ENCODE data around the gene PDK2.

PDK2 gene

DNA sequence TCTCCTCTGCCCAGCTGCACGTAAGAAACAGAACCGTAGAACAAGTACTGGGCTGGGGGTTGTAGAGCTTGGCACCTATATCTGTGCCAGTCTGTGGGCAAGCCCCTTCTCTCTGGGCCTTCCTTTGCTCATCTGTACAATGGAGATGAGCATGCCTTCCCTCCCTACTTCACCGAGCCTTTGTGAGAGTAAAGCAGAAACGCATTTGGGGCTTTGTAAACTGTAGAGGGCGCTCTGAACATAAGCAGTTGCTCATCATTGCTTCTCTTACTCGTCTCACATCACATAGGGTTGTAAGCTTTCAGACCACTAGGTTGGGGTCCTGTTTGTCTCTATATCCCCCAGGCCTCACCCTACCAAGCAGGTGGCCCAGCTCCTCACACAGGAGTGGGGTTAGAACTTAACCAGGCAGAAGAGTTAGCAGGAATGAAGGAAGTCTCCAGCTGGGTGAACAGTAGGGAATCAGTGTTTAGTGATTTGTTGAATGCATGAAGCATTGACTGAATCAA, 19.8 kb downstream of the PDK2 start:
- Histone ChIP-seq H3K4me2 (ENCODE audit: low read length) (no peak overlapping the region), H3K79me2 (ENCODE audit: control insufficient read depth, insufficient read depth, low read length, poor library complexity) (peaks cover 3% of the 10 kb centered on the region), H3K9ac (ENCODE audit: low read length) (no peak overlapping the region), H2BK5ac (ENCODE audit: low read depth, low read length, poor library complexity) (no peak overlapping the region), H3K4me1 (ENCODE audit: control insufficient read depth in 1 of 2, insufficient read depth in 2 of 2, low read length in 2 of 2) (peaks cover 17 to 26% of the 10 kb centered on the region in 2 experiments), H3K18ac (ENCODE audit: low read length) (no peak overlapping the region), H2AFZ (ENCODE audit: insufficient read depth, low read length, poor library complexity) (no peak overlapping the region), H3K27ac (ENCODE audit: low read depth, low read length) (no peak overlapping the region), H4K12ac (ENCODE audit: low read depth, low read length) (no peak overlapping the region), H4K8ac (ENCODE audit: low read depth, low read length) (no peak overlapping the region), H2AK5ac (ENCODE audit: low read length) (no peak overlapping the region), H3K14ac (ENCODE audit: low read length) (no peak overlapping the region), H3K36me3 (ENCODE audit: control insufficient read depth in 1 of 2, insufficient read depth in 2 of 2, low read length in 2 of 2) (peaks cover 7 to 10% of the 10 kb centered on the region in 2 experiments), H3K79me1 (ENCODE audit: low read length) (peaks cover 13% of the 10 kb centered on the region), H3K9me3 (ENCODE audit: insufficient read depth, low read depth, low read length) (peaks cover 5% of the 10 kb centered on the region), H3K4me3 (ENCODE audit: low read depth, low read length) (no peak overlapping the region), H4K91ac (ENCODE audit: low read depth, low read length) (no peak overlapping the region), H3K4ac (ENCODE audit: low read depth, low read length) (no peak overlapping the region), H3K23ac (ENCODE audit: low read length) (no peak overlapping the region), H2BK120ac (ENCODE audit: insufficient read depth, low read length, poor library complexity) (no peak overlapping the region), H3K27me3 (ENCODE audit: insufficient read depth, low read length) (no peaks in the 10 kb centered on the region), H2BK12ac (ENCODE audit: low read length) (no peak overlapping the region)
- WGBS (ENCODE audit: extremely low coverage, insufficient coverage, insufficient read length): no CpG with 5 or more reads among the region's 6 CpGs
- peak in 1 of 2 donors; percentile 47 for DNase-seq

DNA sequence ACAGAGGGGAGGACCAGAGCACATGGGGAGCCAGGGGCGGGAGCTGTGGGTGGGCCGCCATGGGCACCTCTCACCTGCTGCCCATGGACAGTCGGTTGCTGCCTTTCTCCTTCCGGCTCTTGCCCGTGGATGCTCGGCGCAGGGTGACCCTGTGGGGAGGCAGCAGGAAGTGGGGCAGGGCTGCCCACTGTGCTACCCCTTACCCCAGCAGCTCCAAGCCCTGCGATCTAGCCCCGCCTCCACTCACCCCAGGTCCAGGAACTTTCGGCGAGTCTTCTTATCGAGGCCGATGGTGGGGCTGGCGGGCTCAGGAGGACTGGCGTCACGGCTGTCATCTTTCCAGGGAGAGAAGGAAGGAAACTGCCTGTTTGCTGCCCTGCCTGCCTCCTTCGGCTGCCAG, 20.6 kb downstream of the PDK2 start:
- no peak overlapping the region for H2AFZ ChIP-seq (ENCODE audit: insufficient read depth, low read length, poor library complexity)
- H3K4me1 ChIP-seq (ENCODE audit: control insufficient read depth in 1 of 2, insufficient read depth in 2 of 2, low read length in 2 of 2): peaks cover 17 to 26% of the 10 kb centered on the region in 2 experiments
- no peak overlapping the region for H3K27ac ChIP-seq (ENCODE audit: low read depth, low read length)
- no peak overlapping the region for H3K4ac ChIP-seq (ENCODE audit: low read depth, low read length)
- WGBS (ENCODE audit: extremely low coverage, insufficient coverage, insufficient read length): no CpG with 5 or more reads among the region's 17 CpGs
- peaks cover 3% of the 10 kb centered on the region for H3K79me2 ChIP-seq (ENCODE audit: control insufficient read depth, insufficient read depth, low read length, poor library complexity)
- no peak overlapping the region for H2BK12ac ChIP-seq (ENCODE audit: low read length)
- no peak overlapping the region for H3K14ac ChIP-seq (ENCODE audit: low read length)
- peaks cover 5% of the 10 kb centered on the region for H3K9me3 ChIP-seq (ENCODE audit: insufficient read depth, low read depth, low read length)
- no peak overlapping the region for H2AK5ac ChIP-seq (ENCODE audit: low read length)
- no peak overlapping the region for H4K12ac ChIP-seq (ENCODE audit: low read depth, low read length)
- H3K23ac ChIP-seq (ENCODE audit: low read length): no peak overlapping the region
- H3K9ac ChIP-seq (ENCODE audit: low read length): no peak overlapping the region
- H4K91ac ChIP-seq (ENCODE audit: low read depth, low read length): no peak overlapping the region
- H3K18ac ChIP-seq (ENCODE audit: low read length): no peak overlapping the region
- no peak overlapping the region for H2BK5ac ChIP-seq (ENCODE audit: low read depth, low read length, poor library complexity)
- DNase-seq: no peak
- no peak overlapping the region for H3K4me2 ChIP-seq (ENCODE audit: low read length)
- H3K36me3 ChIP-seq (ENCODE audit: control insufficient read depth in 1 of 2, insufficient read depth in 2 of 2, low read length in 2 of 2): peaks cover 6 to 8% of the 10 kb centered on the region in 2 experiments
- H3K4me3 ChIP-seq (ENCODE audit: low read depth, low read length): no peak overlapping the region
- H4K8ac ChIP-seq (ENCODE audit: low read depth, low read length): no peak overlapping the region
- no peak overlapping the region for H2BK120ac ChIP-seq (ENCODE audit: insufficient read depth, low read length, poor library complexity)
- peaks cover 13% of the 10 kb centered on the region for H3K79me1 ChIP-seq (ENCODE audit: low read length)
- H3K27me3 ChIP-seq (ENCODE audit: insufficient read depth, low read length): no peaks in the 10 kb centered on the region

DNA sequence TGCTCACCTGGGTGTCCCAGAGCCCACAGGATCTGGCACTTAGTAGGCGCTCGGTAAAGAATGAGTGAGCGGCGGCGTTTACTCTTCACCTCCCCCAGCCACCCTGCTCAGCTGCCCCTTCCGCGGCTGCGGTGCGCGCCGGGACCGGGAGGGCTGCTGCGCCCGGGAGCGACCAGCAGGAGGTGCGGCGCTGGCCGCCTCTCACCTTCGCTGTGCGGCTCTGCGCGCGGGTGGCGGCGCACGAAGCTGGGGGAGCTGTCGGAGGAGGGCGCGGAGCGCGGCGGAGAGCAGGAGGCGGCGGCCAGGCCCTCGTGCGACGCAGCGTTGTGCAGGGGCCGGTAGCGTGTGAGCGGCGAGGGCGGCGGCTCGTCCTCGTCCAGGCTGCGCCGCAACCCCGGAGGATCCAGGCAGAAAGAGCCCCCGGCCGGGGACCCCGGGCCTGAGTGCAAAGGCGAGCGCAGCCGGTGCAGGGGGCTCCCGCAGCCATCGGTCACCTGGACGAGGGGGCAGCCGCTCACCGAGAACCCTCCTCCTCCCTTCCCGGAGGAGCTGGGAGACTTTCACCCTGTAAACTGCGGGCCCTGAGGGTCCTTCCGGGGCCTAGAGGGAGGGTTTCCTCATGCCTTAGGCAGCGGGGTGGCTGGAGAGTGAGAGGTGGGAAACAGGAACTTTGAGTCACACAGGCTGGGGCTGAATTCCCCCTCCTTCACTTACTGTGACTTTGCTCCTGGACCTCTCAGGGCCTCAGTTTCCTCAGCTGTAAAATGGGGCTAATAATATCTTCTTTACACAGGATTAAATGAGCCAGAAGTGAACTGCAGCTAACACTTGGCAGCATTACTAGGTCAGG, 22.3 kb downstream of the PDK2 start:
- no peaks in the 10 kb centered on the region for H3K27me3 ChIP-seq (ENCODE audit: insufficient read depth, low read length)
- no peak overlapping the region for H3K23ac ChIP-seq (ENCODE audit: low read length)
- H2AK5ac ChIP-seq (ENCODE audit: low read length): no peak overlapping the region
- no peak overlapping the region for H3K4ac ChIP-seq (ENCODE audit: low read depth, low read length)
- no peak overlapping the region for H2BK12ac ChIP-seq (ENCODE audit: low read length)
- H3K18ac ChIP-seq (ENCODE audit: low read length): no peak overlapping the region
- no peak overlapping the region for H2BK5ac ChIP-seq (ENCODE audit: low read depth, low read length, poor library complexity)
- H3K36me3 ChIP-seq (ENCODE audit: control insufficient read depth in 1 of 2, insufficient read depth in 2 of 2, low read length in 2 of 2): peaks cover 6 to 8% of the 10 kb centered on the region in 2 experiments
- peaks cover 4% of the 10 kb centered on the region for H3K79me1 ChIP-seq (ENCODE audit: low read length)
- no peak overlapping the region for H3K4me3 ChIP-seq (ENCODE audit: low read depth, low read length)
- H2BK120ac ChIP-seq (ENCODE audit: insufficient read depth, low read length, poor library complexity): no peak overlapping the region
- peak in 1 of 2 donors; percentile 69 for DNase-seq
- peaks cover 2% of the 10 kb centered on the region for H3K9me3 ChIP-seq (ENCODE audit: insufficient read depth, low read depth, low read length)
- H3K27ac ChIP-seq (ENCODE audit: low read depth, low read length): no peak overlapping the region
- peak overlapping the region; percentile 60 for H3K4me2 ChIP-seq (ENCODE audit: low read length)
- H4K12ac ChIP-seq (ENCODE audit: low read depth, low read length): peak overlapping the region; percentile 54
- peaks cover 5 to 14% of the 10 kb centered on the region in 2 experiments for H3K4me1 ChIP-seq (ENCODE audit: control insufficient read depth in 1 of 2, insufficient read depth in 2 of 2, low read length in 2 of 2)
- H2AFZ ChIP-seq (ENCODE audit: insufficient read depth, low read length, poor library complexity): no peak overlapping the region
- no CpG with 5 or more reads among the region's 64 CpGs for WGBS (ENCODE audit: extremely low coverage, insufficient coverage, insufficient read length)
- H3K79me2 ChIP-seq (ENCODE audit: control insufficient read depth, insufficient read depth, low read length, poor library complexity): no peaks in the 10 kb centered on the region
- peak overlapping the region; percentile 11 for H4K91ac ChIP-seq (ENCODE audit: low read depth, low read length)
- no peak overlapping the region for H3K14ac ChIP-seq (ENCODE audit: low read length)
- no peak overlapping the region for H3K9ac ChIP-seq (ENCODE audit: low read length)
- peak overlapping the region; percentile 80 for H4K8ac ChIP-seq (ENCODE audit: low read depth, low read length)

DNA sequence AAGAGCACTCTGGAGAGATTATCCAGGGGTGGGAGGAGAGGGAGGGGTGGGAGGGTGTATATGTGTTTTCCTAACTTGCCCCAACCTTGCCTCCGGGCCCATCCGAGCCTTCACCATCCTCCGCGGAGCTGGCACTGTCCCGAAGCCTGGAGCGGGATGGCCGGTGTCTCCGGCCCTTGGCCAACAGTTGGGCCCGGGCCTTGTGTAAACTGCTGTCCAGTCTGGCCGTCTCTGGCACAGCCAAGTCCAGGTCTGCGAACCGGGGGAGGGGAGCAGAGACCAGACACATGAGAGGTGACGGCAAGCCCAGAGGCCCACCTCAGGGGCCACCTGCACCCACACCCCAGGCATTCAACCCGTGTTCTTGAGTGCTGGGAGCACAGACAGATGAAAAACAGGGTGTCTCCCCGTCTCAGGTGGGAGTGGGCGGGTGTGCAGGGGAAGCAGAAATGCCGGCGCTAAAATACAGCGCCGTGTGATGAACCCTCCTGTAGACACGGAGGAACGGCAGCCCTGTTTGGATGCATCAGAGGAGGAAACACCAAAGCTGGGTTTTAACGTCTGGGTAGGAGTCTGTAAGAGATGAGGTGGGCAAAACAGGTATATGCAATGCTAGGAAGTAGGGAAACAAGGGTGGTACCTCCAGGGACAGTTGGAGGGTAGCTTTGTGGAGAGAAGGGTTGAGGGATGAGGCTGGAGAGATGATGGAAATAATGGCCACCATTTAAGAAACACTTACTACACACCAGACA, 23.1 kb downstream of the PDK2 start:
- Histone ChIP-seq H3K4ac (ENCODE audit: low read depth, low read length) (no peak overlapping the region), H3K36me3 (ENCODE audit: control insufficient read depth in 1 of 2, insufficient read depth in 2 of 2, low read length in 2 of 2) (peaks cover 6 to 8% of the 10 kb centered on the region in 2 experiments), H3K79me1 (ENCODE audit: low read length) (peaks cover 2% of the 10 kb centered on the region), H3K4me2 (ENCODE audit: low read length) (no peak overlapping the region), H2BK5ac (ENCODE audit: low read depth, low read length, poor library complexity) (no peak overlapping the region), H3K18ac (ENCODE audit: low read length) (no peak overlapping the region), H3K4me3 (ENCODE audit: low read depth, low read length) (no peak overlapping the region), H3K9ac (ENCODE audit: low read length) (no peak overlapping the region), H4K91ac (ENCODE audit: low read depth, low read length) (no peak overlapping the region), H2AK5ac (ENCODE audit: low read length) (no peak overlapping the region), H2BK120ac (ENCODE audit: insufficient read depth, low read length, poor library complexity) (no peak overlapping the region), H3K4me1 (ENCODE audit: control insufficient read depth in 1 of 2, insufficient read depth in 2 of 2, low read length in 2 of 2) (peaks cover 6 to 11% of the 10 kb centered on the region in 2 experiments), H3K27ac (ENCODE audit: low read depth, low read length) (no peak overlapping the region), H3K9me3 (ENCODE audit: insufficient read depth, low read depth, low read length) (peaks cover 2% of the 10 kb centered on the region), H2AFZ (ENCODE audit: insufficient read depth, low read length, poor library complexity) (no peak overlapping the region), H3K79me2 (ENCODE audit: control insufficient read depth, insufficient read depth, low read length, poor library complexity) (no peaks in the 10 kb centered on the region), H4K12ac (ENCODE audit: low read depth, low read length) (no peak overlapping the region), H4K8ac (ENCODE audit: low read depth, low read length) (no peak overlapping the region), H2BK12ac (ENCODE audit: low read length) (no peak overlapping the region), H3K27me3 (ENCODE audit: insufficient read depth, low read length) (no peaks in the 10 kb centered on the region), H3K14ac (ENCODE audit: low read length) (no peak overlapping the region), H3K23ac (ENCODE audit: low read length) (no peak overlapping the region)
- WGBS (ENCODE audit: extremely low coverage, insufficient coverage, insufficient read length): no CpG with 5 or more reads among the region's 23 CpGs
- no peak for DNase-seq

Data from trophoblast cell (in vitro differentiated cells and primary cell).